GM18505 (cell line): Measurements from ENCODE around the gene MIEN1.
"Not testable (repeated sequence)": the region's sequence is repeated elsewhere in the genome, so short reads cannot be mapped to it uniquely, and the experiment has no call there.

Experiments
- ATAC-seq: cut with Tn5 transposase; IDR thresholded peaks from one replicate; pipeline ENCODE4 v1.9.1; 2021; ENCODE audit not compliant: unreplicated experiment
- POLR2A ChIP-seq: IDR thresholded peaks from 4 replicates; pipeline ENCODE4 v1.6.1; 2011; ENCODE audit warnings: borderline replicate concordance; ENCODE audit not compliant: insufficient read depth, insufficient read length; ENCODE audit errors: extremely low read depth

MIEN1 gene, protein sequence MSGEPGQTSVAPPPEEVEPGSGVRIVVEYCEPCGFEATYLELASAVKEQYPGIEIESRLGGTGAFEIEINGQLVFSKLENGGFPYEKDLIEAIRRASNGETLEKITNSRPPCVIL

DNA sequence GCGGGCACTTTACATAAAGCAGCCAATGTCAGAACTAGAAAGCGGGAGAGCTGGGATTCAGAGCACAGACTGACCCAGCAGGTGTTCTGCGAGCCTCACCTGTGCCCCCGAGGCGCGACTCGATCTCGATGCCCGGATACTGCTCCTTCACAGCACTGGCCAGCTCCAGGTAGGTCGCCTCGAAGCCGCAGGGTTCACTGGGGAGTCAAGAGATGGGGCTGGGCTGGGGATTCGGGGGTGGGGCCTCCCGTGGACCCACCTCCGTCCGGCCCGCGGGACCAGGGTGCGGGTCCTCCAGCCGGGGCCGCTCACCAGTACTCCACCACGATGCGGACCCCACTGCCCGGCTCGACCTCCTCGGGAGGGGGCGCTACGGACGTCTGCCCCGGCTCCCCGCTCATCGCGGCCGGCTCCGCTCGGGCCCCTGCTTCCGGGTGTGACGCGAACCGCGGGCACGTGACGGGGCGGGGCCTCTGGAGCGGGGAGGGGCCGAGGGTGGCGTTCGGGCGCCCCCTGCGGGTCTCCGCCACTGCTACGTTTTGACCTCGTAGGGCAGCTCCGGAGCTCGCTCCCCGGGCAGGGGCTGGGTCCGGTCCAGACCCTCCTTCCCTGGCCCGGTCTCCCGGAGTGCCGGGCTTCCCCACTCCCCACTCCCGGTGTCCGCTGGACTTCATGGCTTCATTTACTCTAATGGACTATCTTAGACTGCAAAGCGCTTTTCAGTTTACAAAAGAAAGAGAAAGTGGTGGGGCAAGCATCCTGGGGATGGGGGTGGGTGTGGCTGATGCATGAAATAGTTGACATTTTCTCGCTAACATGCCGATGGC, at the start of gene MIEN1:
TSS of gene MIEN1 (minus strand) at position 438 of the 827 bp plus-strand sequence. CDS start at position 401, 37 bp downstream.
- peak; percentile 89 for ATAC-seq
- peak; percentile 90 for TF ChIP-seq POLR2A

DNA sequence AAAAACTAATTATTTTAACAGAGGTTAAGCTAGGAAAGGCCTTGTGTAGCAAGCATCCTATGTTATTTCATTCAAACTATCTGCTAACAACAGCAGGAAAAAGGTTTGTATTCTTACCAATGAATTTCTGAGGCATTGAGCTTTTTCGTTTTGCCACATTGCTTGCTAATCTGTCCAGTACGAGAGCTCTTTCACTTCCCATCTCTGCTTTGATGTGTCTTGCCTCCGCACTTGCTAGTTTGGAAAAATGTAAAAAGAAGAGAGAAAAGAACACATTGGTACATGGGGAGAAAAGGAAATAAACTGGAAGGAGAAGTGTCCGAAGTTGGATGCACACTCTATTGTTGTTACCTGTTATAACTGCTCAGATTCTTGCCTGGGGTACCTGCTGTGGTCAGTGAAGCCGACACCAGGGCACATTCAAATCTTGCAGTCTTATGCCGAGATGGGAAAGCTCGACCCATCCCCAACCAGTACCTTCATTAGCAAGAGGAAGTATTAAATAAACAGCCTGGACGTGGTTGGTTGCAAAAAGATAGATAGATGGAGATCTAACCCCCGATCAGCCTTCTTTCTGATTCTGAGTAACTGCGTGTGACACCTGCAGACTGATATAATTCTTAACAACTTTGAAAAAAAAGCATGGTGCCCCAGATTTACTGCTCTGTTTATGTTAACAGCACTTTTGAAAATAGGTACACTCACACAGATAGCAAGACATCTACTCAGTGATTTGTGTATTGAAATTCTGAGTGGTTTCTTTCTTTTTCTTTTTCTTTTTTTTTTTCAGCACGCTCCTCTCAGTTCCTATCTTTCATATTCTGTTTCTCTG, 47.4 kb upstream of the MIEN1 start:
- peak; percentile 40 for ATAC-seq
- peak; percentile 76 for TF ChIP-seq POLR2A

DNA sequence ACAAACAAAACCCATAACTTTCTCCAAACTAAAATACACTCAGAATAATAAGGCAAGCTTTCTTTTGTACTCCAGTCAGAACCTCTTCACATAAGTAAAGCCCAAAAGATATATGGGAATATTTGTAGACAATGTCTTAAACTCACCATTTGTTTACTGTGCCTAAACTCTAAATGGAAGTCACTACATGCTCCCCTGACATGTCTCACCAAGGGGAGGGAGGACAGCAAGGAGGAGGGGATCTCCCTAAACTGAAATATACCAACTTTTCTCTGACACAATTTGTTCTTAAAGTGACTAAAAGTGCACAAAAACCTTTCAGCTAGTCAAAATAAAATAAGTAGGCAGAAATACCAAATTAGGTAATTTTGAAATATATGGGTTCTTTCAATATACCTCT, 45.9 kb upstream of the MIEN1 start:
- no peak for ATAC-seq
- no peak for TF ChIP-seq POLR2A

DNA sequence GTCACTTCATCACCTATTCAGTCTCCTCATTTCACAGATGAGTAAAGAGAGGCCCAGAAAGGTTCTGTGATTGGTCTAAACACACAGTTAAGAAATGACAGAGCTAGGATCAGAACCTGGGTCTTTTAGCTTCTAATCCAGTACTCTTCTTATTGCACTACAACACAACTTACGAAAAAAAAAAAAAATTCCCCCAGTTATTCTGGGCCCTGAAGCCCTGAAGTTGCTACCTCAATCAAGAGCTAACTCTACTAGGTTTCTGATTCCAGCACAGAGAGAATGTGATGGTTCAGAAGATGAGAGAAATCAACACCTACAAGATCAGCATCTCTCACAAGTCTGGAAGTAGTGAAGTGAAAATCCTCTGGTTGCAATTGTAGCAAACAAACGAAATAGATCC, 44.7 kb upstream of the MIEN1 start:
- no peak for TF ChIP-seq POLR2A
- ATAC-seq, result no peak

DNA sequence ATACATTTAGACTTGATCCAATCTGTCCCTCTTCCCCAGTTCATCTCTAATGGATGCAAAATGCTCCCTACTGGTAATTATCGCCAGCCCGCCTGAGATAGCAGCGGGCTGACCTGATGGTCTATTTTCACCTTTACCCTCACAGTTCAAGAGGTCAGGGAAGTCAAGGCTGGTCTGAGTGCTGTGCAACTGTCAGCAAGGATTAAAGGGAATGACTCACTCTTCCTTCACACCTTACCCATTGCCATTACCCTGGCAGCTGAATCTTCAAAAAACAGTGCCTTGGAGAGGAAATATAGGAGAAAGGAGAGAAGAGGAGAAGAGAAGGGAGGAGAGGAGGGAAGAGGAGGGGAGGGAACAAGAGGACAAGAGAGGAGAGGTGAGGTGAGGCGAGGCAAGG, 43.7 kb upstream of the MIEN1 start:
- peak; percentile 4 for TF ChIP-seq POLR2A
- ATAC-seq, result no peak

DNA sequence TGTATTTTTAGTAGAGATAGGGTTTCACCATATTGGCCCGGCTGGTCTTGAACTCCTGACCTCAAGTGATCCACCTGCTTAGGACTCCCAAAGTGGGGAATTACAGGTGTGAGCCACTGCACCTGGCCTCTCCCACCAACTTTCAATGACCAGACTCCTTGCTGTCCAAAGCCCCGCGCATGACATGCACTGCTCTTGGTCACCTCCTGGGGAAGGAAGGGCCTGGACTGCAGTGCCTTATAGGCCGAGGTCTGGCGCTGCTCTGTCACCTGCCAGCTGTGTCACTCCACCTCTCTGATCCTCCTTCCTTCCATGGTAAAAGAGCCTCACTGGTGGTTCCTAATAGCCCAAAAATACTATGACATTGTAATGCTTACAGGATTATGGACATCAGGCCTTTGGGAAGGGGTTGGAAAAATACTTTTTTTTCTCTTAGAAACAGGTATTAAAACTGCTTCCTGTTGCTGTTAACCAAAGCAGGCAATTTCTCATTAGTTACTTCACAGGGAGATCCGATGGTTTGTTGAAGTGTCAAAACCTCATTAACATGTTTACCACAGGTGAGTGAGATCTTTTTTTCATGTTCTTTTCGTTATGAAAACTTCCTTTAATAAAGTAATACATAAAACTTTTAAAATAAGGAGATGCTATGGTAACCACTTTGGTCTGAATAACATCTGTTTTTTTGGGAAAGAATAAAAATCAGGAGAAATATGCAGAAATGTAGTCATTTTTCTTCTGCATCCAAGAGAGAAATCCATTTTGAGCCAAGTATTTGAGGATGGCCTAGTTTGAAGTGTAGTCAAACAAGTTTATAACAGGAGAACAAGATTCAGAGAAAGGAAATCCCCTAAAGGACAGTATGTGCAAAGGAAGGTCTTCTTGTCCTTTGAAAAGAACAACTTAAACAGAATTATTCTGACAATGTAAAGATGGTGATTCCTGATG, 42.9 kb upstream of the MIEN1 start:
- ATAC-seq, result no peak
- peak; percentile 10 for TF ChIP-seq POLR2A

DNA sequence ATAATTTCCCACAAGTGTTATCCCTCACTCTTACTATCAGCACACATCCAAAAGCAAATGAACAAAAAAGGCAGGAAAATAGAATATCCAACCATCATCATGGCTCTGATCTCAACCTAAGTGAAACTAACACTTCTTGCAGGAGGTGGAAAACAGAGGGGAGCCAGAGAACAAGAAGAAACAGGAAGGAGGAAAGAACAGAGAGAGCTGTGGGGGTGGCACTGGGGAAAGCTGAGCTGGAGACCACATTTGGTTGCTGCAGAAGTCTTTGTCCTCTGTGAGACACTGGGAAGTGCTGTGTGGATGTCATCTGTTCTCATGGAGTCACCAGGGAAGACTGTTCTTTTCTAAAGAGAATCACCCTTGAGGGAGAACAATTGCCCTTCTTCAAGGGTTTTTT, 42.1 kb upstream of the MIEN1 start:
- ATAC-seq, result no peak
- TF ChIP-seq POLR2A, result peak; percentile 48

DNA sequence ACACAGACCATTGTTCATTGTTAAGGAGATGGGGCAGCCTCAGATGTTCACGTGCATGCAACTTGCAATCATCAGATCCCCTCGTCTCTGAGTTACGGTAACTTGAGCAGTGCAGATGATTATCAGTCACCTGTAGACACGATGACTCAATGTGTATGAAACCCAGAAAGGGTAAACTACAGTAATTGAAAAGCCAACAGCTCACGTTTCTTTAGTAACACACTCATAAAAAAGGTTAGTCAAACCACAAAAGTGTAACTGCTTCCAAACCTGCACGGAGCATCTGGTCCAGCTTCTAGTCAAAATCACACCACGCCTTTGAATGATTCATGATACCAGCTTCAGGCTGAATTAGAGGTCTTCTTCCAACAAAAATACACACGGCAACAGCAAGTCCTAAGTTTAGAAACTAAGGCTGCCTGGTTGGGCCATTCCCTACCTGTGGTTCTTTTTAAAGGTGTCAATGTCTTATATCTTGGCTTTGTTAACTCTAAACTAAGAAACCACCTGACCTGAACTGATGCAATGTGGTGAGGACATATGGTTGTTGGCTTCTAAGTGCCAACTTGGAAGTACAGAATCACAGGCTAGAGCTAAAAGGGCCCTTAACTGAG, 39.7 kb upstream of the MIEN1 start:
- TF ChIP-seq POLR2A, result no peak
- peak; percentile 56 for ATAC-seq

DNA sequence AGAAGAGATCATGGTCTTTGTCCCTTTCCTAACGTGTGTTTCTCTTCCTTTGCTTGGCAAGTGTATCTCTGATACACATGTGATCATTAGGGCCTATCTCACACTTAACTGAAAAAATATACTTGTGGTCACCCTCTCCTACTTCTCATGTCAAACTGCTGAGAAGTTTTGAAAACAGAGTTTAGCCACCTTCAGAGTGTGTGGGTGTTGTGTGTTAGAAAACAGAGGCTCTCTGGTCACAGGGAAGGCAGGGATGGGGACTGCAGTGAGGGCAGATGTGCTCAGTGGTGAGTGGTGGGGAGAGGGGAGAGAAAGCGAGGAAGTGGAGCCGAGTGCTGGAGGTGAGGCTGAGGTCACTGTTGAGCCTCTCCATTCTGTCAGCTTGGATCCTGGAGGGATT, 36.8 kb upstream of the MIEN1 start:
- ATAC-seq, result no peak
- TF ChIP-seq POLR2A, result no peak

DNA sequence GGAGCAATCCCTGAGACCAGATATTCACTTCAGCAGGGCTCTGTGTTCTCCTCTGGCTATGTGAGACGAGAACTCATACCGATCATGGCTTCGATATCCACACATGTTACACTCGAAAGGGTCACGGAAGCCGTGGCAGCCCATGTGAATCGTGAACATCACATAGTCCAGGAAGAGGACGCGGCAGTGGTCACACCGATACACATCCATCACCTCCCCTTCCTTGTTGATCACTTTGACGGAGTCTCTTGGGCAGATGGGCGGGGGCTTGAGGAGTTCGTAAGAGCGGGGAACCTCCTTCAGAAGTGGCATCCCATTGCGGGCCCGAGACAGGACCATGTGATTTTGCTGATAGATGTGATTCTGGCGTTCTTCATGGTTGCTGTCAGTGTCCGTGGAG, 35.4 kb upstream of the MIEN1 start:
- no peak for ATAC-seq
- peak; percentile 6 for TF ChIP-seq POLR2A

DNA sequence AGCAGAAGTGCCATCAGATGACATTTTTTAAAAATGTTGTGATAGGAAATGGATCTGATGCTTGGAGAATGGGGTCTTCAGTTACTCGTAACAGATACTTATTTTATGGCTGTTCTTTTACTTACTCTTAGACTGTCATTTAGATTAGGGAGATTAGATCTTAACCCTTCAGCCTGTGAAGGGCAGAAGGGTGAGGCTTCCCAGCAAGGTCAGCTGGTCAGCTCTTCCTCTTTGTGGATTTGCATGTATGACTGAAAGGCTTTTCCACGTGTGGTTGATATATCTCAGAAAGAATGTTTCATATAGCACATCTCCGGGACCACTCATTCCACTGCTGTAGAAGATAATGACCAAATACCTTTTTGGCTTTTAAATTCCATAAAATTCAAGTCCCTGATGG, 34.8 kb upstream of the MIEN1 start:
- TF ChIP-seq POLR2A, result no peak
- ATAC-seq, result no peak

DNA sequence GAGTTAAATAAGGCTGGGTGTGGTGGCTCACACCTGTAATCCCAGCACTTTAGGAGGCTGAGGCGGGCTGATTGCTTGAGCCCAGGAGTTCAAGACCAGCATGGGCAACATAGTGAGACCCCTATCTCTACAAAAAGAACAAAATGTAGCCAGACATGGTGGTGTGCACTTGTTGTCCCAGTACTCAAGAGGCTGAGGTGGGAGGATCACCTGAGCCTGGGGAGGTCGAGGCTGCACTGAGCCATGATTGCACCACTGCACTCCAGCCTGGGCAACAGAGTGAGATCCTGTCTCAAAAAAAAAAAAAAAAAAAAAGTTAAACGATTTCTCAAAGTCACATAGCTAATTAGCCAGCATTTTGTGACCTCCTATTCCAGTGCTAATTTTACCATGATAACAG, 33.8 kb upstream of the MIEN1 start:
- not testable (repeated sequence) for ATAC-seq
